ENCODE data around the gene LASP1.

LASP1 gene

GRCh38 chr17:38885728-38886642 lies 16.1 kb downstream of the LASP1 start:
- DNase-seq (ENCODE audit: low read depth in 4 of 4, low spot score in 1 of 4), result no peak

GRCh38 chr17:38886643-38887010 lies 16.8 kb downstream of the LASP1 start:
- DNase-seq (ENCODE audit: low read depth in 4 of 4, low spot score in 1 of 4), result no peak

DNA sequence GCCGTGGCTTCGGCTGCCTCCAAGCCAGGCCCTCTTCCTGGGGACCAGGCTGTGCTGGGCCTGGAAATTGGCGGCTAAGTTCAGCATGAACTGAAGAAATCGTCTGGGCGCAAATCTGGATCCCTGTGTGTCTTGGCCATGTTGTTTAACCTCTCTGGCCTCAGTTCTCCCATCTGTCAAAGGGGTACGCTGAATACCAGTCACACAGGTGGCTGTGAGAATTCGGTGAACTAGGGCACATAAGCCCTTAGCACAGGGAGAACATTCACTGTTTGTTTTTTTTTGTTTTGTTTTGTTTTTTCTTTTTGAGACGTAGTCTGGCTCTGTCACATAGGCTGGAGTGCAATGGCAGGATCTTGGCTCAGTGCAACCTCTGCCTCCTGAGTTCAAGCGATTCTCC lies 19.0 kb downstream of the LASP1 start:
- DNase-seq (ENCODE audit: low read depth in 4 of 4, low spot score in 1 of 4), result no peak

- no peak for DNase-seq (ENCODE audit: low read depth in 4 of 4, low spot score in 1 of 4)
Observed at GRCh38 chr17:38889745-38890409, 20.0 kb downstream of the LASP1 start.

- no peak for DNase-seq (ENCODE audit: low read depth in 4 of 4, low spot score in 1 of 4)
Observed at GRCh38 chr17:38890410-38890746, 20.5 kb downstream of the LASP1 start.

- DNase-seq (ENCODE audit: low read depth in 4 of 4, low spot score in 1 of 4), result no peak
Observed at GRCh38 chr17:38891441-38891840, 21.6 kb downstream of the LASP1 start.

GRCh38 chr17:38892083-38892482 lies 22.2 kb downstream of the LASP1 start:
- no peak for DNase-seq (ENCODE audit: low read depth in 4 of 4, low spot score in 1 of 4)

- no peak for DNase-seq (ENCODE audit: low read depth in 4 of 4, low spot score in 1 of 4)
Observed at GRCh38 chr17:38892620-38893019, 22.8 kb downstream of the LASP1 start.

DNA sequence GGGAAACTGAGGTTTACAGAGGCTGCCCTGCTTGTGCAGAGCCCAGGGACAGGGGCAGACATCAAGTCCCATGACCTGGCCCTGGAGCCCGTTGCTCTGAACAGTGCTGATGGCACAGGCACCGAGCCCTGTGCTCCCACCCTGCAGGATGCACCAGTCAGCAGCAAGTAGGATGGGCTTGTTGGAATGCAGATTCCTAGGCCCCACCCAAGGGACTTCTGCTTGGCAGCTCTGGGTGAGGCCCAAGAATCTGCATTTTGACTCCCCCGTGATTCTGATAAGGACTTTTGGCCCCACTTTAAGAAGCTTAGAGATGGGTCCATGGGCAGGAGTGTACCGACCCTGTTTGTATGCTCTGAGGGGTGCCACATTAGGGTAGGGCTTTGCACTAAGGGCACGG lies 23.3 kb downstream of the LASP1 start:
- no peak for DNase-seq (ENCODE audit: low read depth in 4 of 4, low spot score in 1 of 4)

- DNase-seq (ENCODE audit: low read depth in 4 of 4, low spot score in 1 of 4), result no peak
Observed at GRCh38 chr17:38893607-38894006, 23.7 kb downstream of the LASP1 start.

GRCh38 chr17:38894276-38894675 lies 24.4 kb downstream of the LASP1 start:
- no peak for DNase-seq (ENCODE audit: low read depth in 4 of 4, low spot score in 1 of 4)

DNA sequence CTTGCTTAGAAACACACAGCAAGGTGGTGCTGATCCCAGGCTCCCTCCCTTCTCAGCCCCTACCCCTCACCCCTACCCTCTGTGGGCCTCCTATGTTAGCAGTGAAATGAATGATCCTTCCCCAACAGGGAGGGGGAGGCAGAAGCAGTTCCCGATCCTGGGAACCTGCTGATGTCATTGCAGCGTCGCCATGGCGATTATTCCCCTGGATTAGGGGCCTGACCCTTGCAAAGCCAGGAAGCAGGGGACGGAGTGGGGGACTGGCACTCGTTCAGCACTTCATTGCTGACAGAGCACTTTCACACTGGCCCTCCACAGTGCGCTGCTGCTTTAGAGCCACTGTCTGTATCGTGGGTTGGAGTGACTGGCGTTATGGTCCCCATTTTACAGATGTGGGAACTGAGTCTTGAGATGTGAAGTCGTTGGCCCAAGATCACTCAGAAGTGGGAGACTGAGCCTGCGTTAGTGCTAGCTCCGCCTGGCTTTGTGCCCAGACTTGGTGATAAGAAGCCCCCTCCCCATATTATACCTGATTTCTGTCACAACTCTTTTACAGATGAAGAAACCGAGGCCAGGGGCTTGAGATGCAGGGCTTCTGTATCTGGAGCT lies 26.6 kb downstream of the LASP1 start:
- DNase-seq (ENCODE audit: low read depth in 4 of 4, low spot score in 1 of 4), result no peak

- DNase-seq (ENCODE audit: low read depth in 4 of 4, low spot score in 1 of 4), result no peak
Observed at GRCh38 chr17:38897176-38897575, 27.3 kb downstream of the LASP1 start.

DNA sequence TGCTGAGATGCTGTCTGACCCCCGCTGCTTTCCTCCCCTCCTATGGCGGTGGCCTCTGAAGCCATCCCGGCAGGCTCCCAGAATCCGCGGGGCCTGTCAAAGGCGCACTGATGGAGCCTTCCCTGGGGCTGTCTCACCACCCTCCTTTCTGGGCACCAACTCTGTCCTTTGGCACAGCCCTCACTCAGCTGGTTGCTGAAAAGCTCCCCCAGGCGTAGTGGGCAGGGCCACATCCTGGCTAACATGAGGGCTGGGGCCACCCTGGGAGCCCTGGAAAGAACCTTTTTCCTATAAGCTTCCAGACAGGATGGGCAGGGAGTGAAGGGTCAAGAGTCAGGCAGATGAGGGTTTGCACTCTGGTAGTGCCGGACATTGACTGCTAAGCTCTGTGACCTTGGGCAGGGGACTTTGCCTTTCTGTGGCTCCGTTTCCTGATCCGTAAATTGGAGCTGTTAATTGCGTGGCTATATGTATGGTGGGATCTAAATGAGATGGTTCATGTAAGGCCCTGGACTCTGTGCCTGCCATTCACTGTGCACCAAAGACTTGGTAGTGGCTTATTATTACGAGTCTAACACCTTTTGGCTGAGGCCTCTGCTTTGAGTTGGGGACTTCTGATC lies 27.9 kb downstream of the LASP1 start:
- no peak for DNase-seq (ENCODE audit: low read depth in 4 of 4, low spot score in 1 of 4)

- DNase-seq (ENCODE audit: low read depth in 4 of 4, low spot score in 1 of 4), result no peak
Observed at GRCh38 chr17:38898291-38898679, 28.4 kb downstream of the LASP1 start.

GRCh38 chr17:38898812-38899348 lies 29.0 kb downstream of the LASP1 start:
- DNase-seq (ENCODE audit: low read depth in 4 of 4, low spot score in 1 of 4), result peak; percentile 38 to 90 (median 68)

- no peak for DNase-seq (ENCODE audit: low read depth in 4 of 4, low spot score in 1 of 4)
Observed at GRCh38 chr17:38899421-38899820, 29.6 kb downstream of the LASP1 start.

GRCh38 chr17:38900978-38901656 lies 31.3 kb downstream of the LASP1 start:
- no peak for DNase-seq (ENCODE audit: low read depth in 4 of 4, low spot score in 1 of 4)

DNA sequence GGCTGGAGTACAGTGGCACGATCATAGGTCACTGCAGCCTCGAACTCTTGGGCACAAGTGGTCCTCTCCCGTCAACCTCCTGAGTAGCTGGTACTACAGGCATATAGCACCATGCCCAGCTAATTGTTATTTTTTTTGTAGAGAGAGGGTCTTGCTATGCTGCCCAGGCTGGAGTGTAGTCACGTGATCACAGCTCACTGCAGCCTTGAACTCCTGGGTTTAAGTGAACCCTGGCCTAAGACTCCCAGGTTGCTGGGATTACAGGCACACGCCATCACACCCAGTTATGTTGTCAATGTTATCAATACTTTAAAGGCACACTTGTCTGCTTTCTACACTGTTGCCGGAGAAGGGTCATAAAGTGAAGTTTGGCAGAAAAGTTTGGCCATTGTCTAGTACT lies 33.5 kb downstream of the LASP1 start:
- DNase-seq (ENCODE audit: low read depth in 4 of 4, low spot score in 1 of 4), result no peak

DNA sequence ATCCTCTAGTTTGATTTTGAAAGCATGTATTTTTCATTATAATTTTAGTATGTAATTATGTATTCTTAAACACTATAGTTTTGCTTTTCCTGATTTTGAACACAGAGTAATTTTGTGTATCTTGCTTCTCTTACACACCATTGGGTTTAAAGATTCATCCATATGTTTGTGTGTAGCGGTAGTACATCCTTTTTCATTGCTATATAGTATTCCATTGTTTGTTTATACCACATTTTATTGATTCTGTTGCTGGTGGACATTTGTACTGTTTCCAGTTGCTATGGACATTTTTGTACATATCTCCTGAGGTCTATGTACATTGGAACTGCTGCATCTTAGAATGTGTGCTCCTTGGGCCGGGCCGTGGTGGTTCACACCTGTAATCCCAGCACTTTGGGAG lies 35.0 kb downstream of the LASP1 start:
- DNase-seq (ENCODE audit: low read depth in 4 of 4, low spot score in 1 of 4), result no peak

- DNase-seq (ENCODE audit: low read depth in 4 of 4, low spot score in 1 of 4), result no peak
Observed at GRCh38 chr17:38905375-38905774, 35.5 kb downstream of the LASP1 start.
